HEK293T (cell line): ENCODE results near the gene HSD17B11.
"Not testable (repeated sequence)": the region's sequence is repeated elsewhere in the genome, so short reads cannot be mapped to it uniquely, and the experiment has no call there.

ENCODE experiments used
- CTCF ChIA-PET: fragments of 350-600 bp; formaldehyde crosslinking; extraction: SDS; loops from one replicate; lab custom pipeline; 2021; ENCODE audit warnings: antibody characterized with exemption, inconsistent platforms; lab: Yijun Ruan, JAX
- POLR2A ChIA-PET: fragments of 350-600 bp; formaldehyde crosslinking; extraction: SDS; loops from one replicate; lab custom pipeline; 2020; ENCODE audit warnings: antibody characterized with exemption, inconsistent platforms; lab: Yijun Ruan, JAX
- DNase-seq: peaks from one replicate; pipeline ENCODE4 v3.0.0; 2012; ENCODE audit warnings: mixed read lengths; ENCODE audit errors: extremely low spot score
- ARNT ChIP-seq: fragments of 450-650 bp; IDR thresholded peaks from 2 replicates; pipeline ENCODE4 v1.6.1; 2017; ENCODE audit warnings: mild to moderate bottlenecking
- BHLHE40 ChIP-seq: fragments of 450-650 bp; IDR thresholded peaks from 2 replicates; pipeline ENCODE4 v1.6.1; 2016; ENCODE audit warnings: mild to moderate bottlenecking, moderate library complexity, borderline replicate concordance
- CTBP1 ChIP-seq: fragments of 450-650 bp; IDR thresholded peaks from 2 replicates; pipeline ENCODE4 v1.6.1; 2016; ENCODE audit warnings: borderline replicate concordance
- ELF4 ChIP-seq: fragments of 450-650 bp; IDR thresholded peaks from 2 replicates; pipeline ENCODE4 v1.6.1; 2017; ENCODE audit warnings: antibody characterized with exemption
- FOXA1 ChIP-seq: fragments of 450-650 bp; IDR thresholded peaks from 2 replicates; pipeline ENCODE4 v1.6.1; 2016; ENCODE audit warnings: mild to moderate bottlenecking
- FOXK2 ChIP-seq: fragments of 450-650 bp; IDR thresholded peaks from 2 replicates; pipeline ENCODE4 v1.6.1; 2016; ENCODE audit warnings: mild to moderate bottlenecking
- FOXM1 ChIP-seq: fragments of 450-650 bp; IDR thresholded peaks from 2 replicates; pipeline ENCODE4 v1.6.1; 2017; ENCODE audit warnings: mild to moderate bottlenecking, borderline replicate concordance
- HDGF ChIP-seq: fragments of 450-650 bp; IDR thresholded peaks from 2 replicates; pipeline ENCODE4 v1.6.1; 2017; ENCODE audit warnings: antibody characterized with exemption, borderline replicate concordance
- L3MBTL2 ChIP-seq: fragments of 450-650 bp; conservative IDR thresholded peaks from 2 replicates; pipeline ENCODE4 v1.6.1; 2016; ENCODE audit warnings: mild to moderate bottlenecking
- LEF1 ChIP-seq: fragments of 450-650 bp; IDR thresholded peaks from 2 replicates; pipeline ENCODE4 v1.6.1; 2017; ENCODE audit warnings: mild to moderate bottlenecking, borderline replicate concordance
- NFRKB ChIP-seq: fragments of 450-650 bp; IDR thresholded peaks from 2 replicates; pipeline ENCODE4 v1.6.1; 2016; ENCODE audit warnings: mild to moderate bottlenecking, moderate library complexity
- SP1 ChIP-seq: fragments of 450-650 bp; IDR thresholded peaks from 2 replicates; pipeline ENCODE4 v1.6.1; 2017
- SUZ12 ChIP-seq: fragments of 450-650 bp; IDR thresholded peaks from 2 replicates; pipeline ENCODE4 v1.6.1; 2016; ENCODE audit warnings: mild to moderate bottlenecking
- TARDBP ChIP-seq: fragments of 450-650 bp; IDR thresholded peaks from 2 replicates; pipeline ENCODE4 v1.6.1; 2016
- ZNF384 ChIP-seq: fragments of 450-650 bp; IDR thresholded peaks from 2 replicates; pipeline ENCODE4 v1.6.1; 2016
- TF ChIP-seq, protein P1 (sequence below): fragments of 450-650 bp; IDR thresholded peaks from 2 replicates; pipeline ENCODE4 v1.6.1; 2016

Gene HSD17B11

DNA sequence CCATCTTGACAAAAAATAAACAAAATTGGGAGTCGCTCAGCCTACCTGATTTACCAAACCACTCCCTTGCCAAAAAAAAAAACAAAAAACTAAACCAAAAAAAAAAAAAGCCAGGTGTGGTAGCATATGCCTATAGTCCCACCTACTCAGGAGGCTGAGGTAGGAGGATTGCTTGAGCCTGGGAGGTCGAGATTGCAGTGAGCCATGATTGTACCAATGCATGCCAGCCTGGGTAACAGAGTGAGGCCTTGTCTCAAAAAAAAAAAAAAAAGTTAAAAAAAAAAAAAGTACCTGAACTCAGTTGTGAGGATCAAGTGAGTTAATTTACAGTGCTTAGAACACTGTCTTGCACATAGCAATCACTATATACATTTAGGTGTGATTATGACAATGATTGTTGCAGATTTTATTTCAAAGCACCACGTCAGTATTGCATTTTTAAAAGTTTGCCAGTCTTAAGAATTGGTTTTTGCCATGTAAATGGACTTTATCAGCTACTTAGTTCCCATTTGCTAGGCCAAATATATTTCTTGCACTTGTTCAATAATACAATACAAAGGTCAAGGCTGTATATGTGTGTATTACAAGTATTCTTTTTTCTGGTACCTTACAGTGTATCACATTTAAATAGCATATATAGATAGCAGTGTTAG lies 36.0 kb upstream of the HSD17B11 start:
- no peak for DNase-seq
- POLR2A ChIA-PET: no interaction called here
- TF ChIP-seq L3MBTL2: no peak
- TF ChIP-seq SP1: no peak
- peak; percentile 49; the same call in 1 of the 2 replicates for TF ChIP-seq ZNF384
- CTCF ChIA-PET: no interaction called here

DNA sequence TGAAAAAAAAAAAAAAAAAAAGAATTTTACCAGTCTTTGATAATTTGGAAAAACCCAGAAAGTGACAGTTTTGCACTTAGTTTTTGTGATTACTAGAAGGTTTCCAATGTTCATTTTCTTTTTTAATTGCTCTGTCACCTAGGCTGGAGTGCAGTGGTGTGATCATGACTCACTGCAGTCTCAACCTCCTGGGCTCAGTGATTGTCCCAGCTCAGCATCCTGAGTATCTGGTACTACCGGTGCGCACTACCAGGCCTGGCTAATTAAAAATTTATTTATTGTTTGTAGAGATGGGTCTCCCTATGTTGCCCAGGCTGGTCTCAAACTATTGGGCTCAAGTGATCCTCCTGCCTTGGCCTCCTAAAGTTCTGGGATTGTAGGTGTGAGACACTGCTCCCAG lies 34.7 kb upstream of the HSD17B11 start:
- no peak for DNase-seq
- ChIA-PET POLR2A (interaction anchor here (6.0 kb wide), 1 partner anchor 35 kb away, joined by 59 read pairs; the partner anchor contains the start of gene HSD17B11), CTCF (no interaction called here)
- TF ChIP-seq TARDBP (no peak), ELF4 (no peak), SUZ12 (no peak), ZNF384 (no peak), LEF1 (no peak)

DNA sequence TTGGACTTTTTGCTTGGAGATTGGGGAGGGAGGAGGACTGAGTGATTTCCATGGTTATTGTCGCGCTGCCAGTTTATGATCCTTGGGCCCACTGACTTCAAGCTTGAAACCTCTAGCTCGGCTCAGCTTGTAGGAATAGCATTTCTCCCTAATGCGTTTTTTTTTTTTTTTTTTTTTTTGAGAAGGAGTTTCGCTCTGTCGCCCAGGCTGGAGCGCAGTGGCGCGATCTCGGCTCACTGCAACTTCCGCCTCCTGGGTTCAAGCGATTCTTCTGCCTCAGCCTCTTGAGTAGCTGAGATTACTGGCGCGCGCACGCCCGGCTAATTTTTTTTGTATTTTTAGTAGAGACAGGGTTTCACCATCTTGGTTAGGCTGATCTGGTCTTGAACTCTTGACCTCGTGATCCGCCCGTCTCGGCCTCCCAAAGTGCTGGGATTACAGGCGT lies 33.1 kb upstream of the HSD17B11 start:
- DNase-seq: not testable (repeated sequence)
- CTCF ChIA-PET: interaction anchor here (0.6 kb wide), 1 partner anchor 385 kb away, joined by 3 read pairs; no protein-coding TSS in a partner anchor
- POLR2A ChIA-PET: interaction anchor here (0.5 to 6.0 kb wide), 3 partner anchors 33 to 213 kb away, joined by 3 to 59 read pairs (median 3); partner anchors contain the start of gene HSD17B11
- peak; percentile 78; the same call in 1 of the 2 replicates for TF ChIP-seq ZNF384

DNA sequence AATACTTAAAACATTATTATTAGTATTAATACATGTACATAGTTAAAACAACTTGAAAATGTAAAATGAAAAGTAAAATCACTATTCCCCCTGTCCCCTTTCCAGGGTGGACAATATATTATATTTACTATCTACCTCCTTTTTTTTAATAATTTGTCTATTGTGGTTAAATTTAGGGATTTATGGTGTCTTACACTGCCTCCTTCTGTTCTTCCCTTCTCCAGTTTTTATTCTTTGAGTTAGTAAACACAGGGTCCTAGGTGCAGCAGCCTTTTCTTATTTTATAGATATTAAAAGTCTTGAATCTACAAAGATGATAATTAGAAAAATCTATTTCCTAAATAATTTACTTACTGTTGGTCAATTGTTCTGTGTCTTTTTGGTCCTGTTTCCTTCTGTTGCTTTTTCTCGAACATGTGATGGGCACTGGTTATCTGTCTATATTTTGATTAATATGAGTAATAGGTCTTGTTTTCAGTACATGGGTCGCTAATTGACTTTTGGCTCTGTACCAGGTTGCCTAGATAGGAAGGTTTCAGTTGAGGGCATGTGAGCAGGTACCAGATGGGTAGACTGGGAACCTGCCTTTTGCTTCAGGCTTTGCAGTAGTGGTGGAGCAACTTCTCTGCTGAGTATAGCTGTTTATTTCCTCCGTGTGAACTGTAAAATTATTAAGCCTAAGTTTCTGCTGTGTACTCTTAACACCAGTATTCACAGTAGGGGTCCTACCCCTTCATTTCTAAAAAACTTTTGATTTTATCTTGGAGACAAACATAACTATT lies 32.5 kb upstream of the HSD17B11 start:
- ChIA-PET POLR2A (interaction anchor here (0.5 to 6.0 kb wide), 4 partner anchors 9 to 212 kb away, joined by 3 to 59 read pairs (median 3); partner anchors contain the start of gene HSD17B11), CTCF (interaction anchor here (1.2 kb wide), 1 partner anchor 13 kb away, joined by 4 read pairs; no protein-coding TSS in a partner anchor)
- no peak for TF ChIP-seq ELF4
- TF ChIP-seq BHLHE40: no peak
- TF ChIP-seq, protein P1, sequence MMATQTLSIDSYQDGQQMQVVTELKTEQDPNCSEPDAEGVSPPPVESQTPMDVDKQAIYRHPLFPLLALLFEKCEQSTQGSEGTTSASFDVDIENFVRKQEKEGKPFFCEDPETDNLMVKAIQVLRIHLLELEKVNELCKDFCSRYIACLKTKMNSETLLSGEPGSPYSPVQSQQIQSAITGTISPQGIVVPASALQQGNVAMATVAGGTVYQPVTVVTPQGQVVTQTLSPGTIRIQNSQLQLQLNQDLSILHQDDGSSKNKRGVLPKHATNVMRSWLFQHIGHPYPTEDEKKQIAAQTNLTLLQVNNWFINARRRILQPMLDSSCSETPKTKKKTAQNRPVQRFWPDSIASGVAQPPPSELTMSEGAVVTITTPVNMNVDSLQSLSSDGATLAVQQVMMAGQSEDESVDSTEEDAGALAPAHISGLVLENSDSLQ: no peak
- TF ChIP-seq LEF1: no peak
- TF ChIP-seq FOXA1: no peak
- TF ChIP-seq FOXM1: no peak
- no peak for TF ChIP-seq L3MBTL2
- no peak for TF ChIP-seq FOXK2
- no peak for TF ChIP-seq ARNT
- no peak for TF ChIP-seq HDGF
- TF ChIP-seq SP1: no peak
- no peak for TF ChIP-seq NFRKB
- no peak for TF ChIP-seq ZNF384
- TF ChIP-seq CTBP1: no peak
- TF ChIP-seq SUZ12: no peak
- no peak for TF ChIP-seq TARDBP
- DNase-seq: no peak

DNA sequence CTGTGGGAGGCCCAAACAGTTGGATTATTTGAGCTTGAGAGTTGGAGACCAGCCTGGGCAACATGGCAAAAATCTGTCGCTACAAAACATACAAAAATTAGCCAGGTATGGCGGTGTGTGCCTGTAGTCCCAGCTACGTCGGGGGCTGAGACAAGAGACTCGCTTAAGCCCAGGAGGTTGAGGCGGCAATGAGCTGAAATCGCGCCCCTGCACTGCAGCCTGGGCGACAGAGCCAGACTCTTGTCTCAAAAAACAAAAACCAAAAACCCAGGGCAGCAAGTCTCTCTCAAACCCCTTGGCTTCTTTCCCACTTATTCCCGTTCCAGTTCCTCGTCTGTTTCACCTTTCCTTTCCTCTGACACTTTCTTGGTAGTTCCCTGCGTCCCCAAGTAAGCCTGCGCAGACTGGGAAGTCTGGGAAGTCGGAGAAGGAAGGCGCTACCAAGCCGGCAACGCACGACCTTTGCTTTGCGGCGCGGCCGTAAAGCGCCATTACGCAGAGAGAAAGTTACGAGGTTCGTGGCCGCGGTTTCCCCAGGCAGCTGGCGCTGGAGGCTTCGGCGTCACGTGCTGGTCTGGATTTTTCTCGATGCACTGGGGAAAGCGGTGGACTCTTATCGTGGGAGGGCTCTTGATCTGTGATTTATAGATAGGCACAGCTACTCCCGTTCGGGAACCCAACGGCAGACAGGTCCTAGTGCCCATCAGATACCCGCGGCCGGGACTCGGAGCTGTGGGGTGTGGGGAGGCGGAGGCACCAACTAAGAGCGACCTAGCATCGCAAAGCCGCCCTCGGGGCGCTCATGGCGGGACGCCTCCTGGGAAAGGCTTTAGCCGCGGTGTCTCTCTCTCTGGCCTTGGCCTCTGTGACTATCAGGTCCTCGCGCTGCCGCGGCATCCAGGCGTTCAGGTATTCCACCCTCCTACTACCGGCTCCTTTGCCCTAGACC lies 31.4 kb upstream of the HSD17B11 start, which contains the start of gene NUDT9:
Gene NUDT9 (plus strand): TSS at position 470 of the 949 bp plus-strand sequence. CDS start 333 bp downstream, at position 803.
- ChIA-PET CTCF (interaction anchor here (1.2 to 1.3 kb wide), 2 partner anchors 12 to 46 kb away, joined by 3 to 4 read pairs; no protein-coding TSS in a partner anchor), POLR2A (interaction anchor here (0.7 to 6.0 kb wide), 5 partner anchors 8 to 862 kb away, joined by 3 to 59 read pairs (median 4); partner anchors contain the start of genes HSD17B11 and PPM1K)
- DNase-seq: peak; percentile 88
- TF ChIP-seq BHLHE40 (no peak), FOXA1 (no peak), HDGF (no peak), ZNF384 (no peak), FOXM1 (no peak), NFRKB (no peak), TARDBP (no peak), SP1 (no peak), ELF4 (peak; percentile 61; the same call in 1 of the 2 replicates), LEF1 (no peak), CTBP1 (no peak), ARNT (peak; percentile 99), FOXK2 (no peak), SUZ12 (no peak), L3MBTL2 (peak; percentile 88)
- TF ChIP-seq, protein P1: peak; percentile 89
